Activated naive CD8-positive, alpha-beta T cell treated with anti-CD3 and anti-CD28 coated beads, Interleukin-2, amount 50 U/mL, for 24 hours (primary cell): ENCODE results near the gene SLC10A7.

ENCODE experiments used
- ATAC-seq: fragments of 150-1000 bp; cut with Tn5 transposase; one replicate; pipeline ENCODE4 v1.10.0; 2021
- DNase-seq: peaks from one replicate; pipeline ENCODE4 v3.0.0; 2021
- H3K27ac Mint-ChIP-seq: one replicate; pipeline ENCODE4 v1.8.0; 2021; ENCODE audit warnings: mild to moderate bottlenecking, mixed read lengths
- H3K27me3 Mint-ChIP-seq: one replicate; pipeline ENCODE4 v1.8.0; 2021; ENCODE audit warnings: mixed read lengths
- H3K36me3 Mint-ChIP-seq: one replicate; pipeline ENCODE4 v1.8.0; 2021; ENCODE audit warnings: low read depth, mixed read lengths
- H3K4me1 Mint-ChIP-seq: one replicate; pipeline ENCODE4 v1.8.0; 2021; ENCODE audit warnings: mixed read lengths
- H3K4me3 Mint-ChIP-seq: one replicate; pipeline ENCODE4 v1.8.0; 2021; ENCODE audit warnings: mild to moderate bottlenecking, moderate library complexity, mixed read lengths
- H3K9me3 Mint-ChIP-seq: one replicate; pipeline ENCODE4 v1.8.0; 2021; ENCODE audit warnings: mixed read lengths

Gene SLC10A7

DNA sequence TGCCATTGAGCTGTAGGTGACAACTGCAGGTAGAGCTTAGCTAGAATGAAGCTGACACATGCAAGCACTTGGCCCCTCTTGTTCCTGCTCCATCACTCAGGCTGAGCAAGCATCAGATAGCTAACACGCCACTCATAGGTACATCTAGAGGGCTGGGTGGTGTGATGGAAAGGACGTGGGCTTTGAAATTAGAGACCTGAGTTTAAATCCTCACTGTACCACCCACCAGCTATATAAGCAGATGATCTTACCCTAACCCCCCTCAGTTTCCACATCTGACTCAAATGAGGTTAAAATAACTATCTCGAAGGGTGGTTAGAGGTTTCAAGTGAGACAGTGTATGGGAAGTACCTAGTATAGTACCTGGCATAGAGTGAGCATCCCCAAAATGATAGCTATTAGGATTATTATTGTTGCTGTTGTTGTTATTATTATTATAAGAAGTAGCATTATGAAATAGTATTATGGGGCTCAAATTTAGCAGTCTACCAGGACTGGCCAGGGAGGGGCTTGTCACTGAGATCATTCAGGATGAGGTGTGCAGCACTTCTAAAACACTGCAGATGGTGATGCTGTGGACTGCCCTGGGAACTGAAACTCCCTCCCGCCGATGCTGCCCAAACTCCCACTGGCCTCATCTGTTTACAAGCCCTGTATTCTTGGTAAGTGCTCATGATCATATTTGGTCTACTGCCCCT is 248.4 kb downstream of the SLC10A7 start:
- Mint-ChIP-seq H3K4me3 (no peak overlapping the region), H3K36me3 (peaks cover 10% of the 10 kb centered on the region), H3K9me3 (no peaks in the 10 kb centered on the region), H3K27ac (peak overlapping the region; percentile 49), H3K4me1 (peaks cover 8% of the 10 kb centered on the region), H3K27me3 (no peaks in the 10 kb centered on the region)
- no peak for DNase-seq
- peak; percentile 94 for ATAC-seq

DNA sequence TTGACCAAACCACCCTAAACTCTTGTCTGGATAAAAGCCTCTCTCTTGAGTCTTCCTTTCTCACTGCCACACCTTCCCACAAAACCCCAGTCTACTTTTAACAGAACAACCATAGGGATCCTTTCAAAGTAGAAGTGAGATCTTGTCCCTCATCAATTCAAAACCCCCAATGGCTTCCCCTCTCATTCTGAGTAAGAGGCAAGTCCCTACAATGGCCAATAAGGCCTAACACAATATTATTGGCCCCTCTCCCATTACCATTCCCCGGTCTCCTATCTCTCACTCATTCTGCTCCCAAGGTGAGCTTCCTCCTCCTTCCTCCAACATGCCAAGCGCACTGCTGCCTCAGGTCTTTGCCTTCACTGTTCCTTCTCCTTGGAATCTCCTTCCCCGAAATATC is 250.3 kb downstream of the SLC10A7 start:
- Mint-ChIP-seq H3K4me1 (peaks cover 8% of the 10 kb centered on the region), H3K36me3 (peaks cover 10% of the 10 kb centered on the region), H3K27ac (no peak overlapping the region), H3K9me3 (no peaks in the 10 kb centered on the region), H3K4me3 (no peak overlapping the region), H3K27me3 (no peaks in the 10 kb centered on the region)
- ATAC-seq (no peak), DNase-seq (no peak)

- Mint-ChIP-seq H3K27ac (no peak overlapping the region), H3K4me3 (no peak overlapping the region), H3K27me3 (no peaks in the 10 kb centered on the region), H3K36me3 (peaks cover 10% of the 10 kb centered on the region), H3K4me1 (peaks cover 8% of the 10 kb centered on the region), H3K9me3 (no peaks in the 10 kb centered on the region)
- no peak for DNase-seq
- ATAC-seq = no peak
Observed at GRCh38 chr4:146269228-146269653, 252.5 kb downstream of the SLC10A7 start.

GRCh38 chr4:146267826-146268225 is 253.9 kb downstream of the SLC10A7 start:
- DNase-seq = no peak
- H3K4me3 Mint-ChIP-seq = no peak overlapping the region

DNA sequence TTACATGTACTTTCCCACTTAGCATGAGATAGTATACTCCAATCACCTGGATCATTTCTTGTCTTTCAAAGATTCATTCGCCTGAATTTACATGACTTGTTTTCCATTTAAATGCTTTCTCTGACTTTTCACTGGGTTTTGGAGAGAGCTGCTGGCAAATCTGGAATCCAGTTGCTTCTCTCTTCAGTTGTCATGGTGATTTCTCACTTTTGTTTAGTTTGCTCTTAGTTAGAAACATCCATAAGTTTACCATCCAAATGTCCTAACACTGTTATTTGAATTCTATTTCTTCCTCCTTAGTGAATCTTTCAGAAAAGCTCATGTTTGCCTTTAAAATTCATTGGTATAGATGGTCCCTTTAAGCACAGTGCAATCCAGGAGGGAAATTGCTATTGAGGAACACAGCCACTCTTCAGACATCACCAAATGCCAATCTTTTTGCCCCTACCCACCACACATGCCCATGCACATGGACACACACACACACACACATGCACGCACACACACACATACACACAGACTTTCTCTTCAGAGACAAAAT is 255.7 kb downstream of the SLC10A7 start:
- Mint-ChIP-seq H3K4me3 (no peak overlapping the region), H3K9me3 (no peaks in the 10 kb centered on the region), H3K36me3 (peaks cover 2% of the 10 kb centered on the region), H3K27me3 (no peaks in the 10 kb centered on the region), H3K4me1 (no peaks in the 10 kb centered on the region), H3K27ac (no peak overlapping the region)
- DNase-seq (no peak), ATAC-seq (no peak)

More at GRCh38 chr4:146267826-146268225, 253.9 kb downstream of the SLC10A7 start:
- no peak overlapping the region for H3K27ac Mint-ChIP-seq
- H3K27me3 Mint-ChIP-seq = no peaks in the 10 kb centered on the region
- H3K36me3 Mint-ChIP-seq = peaks cover 7% of the 10 kb centered on the region
- no peaks in the 10 kb centered on the region for H3K9me3 Mint-ChIP-seq
- no peak for ATAC-seq
- H3K4me1 Mint-ChIP-seq = no peaks in the 10 kb centered on the region

DNA sequence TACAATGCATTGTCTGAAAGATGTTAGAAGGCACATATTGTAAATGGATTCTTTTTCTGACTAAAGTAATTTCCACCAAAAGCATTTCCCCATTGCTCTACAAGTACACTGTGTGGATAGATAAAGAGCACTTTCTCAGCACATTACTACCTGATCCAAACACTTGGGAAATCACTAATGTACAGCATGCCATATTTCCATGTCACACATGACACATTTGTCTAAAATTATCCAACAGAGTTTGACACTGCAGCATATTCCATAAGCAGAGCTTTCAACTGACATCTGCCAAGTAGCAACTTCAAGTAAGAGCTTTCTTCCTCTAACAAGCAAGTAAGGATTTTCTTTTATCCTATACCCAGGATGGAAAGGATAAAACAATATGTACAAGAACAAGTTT is 257.9 kb downstream of the SLC10A7 start:
- no peaks in the 10 kb centered on the region for H3K4me1 Mint-ChIP-seq
- H3K27ac Mint-ChIP-seq = no peak overlapping the region
- peaks cover 4% of the 10 kb centered on the region for H3K36me3 Mint-ChIP-seq
- ATAC-seq (no peak), DNase-seq (no peak)
- no peaks in the 10 kb centered on the region for H3K9me3 Mint-ChIP-seq
- no peaks in the 10 kb centered on the region for H3K27me3 Mint-ChIP-seq
- no peak overlapping the region for H3K4me3 Mint-ChIP-seq

GRCh38 chr4:146261041-146261440 is 260.7 kb downstream of the SLC10A7 start:
- no peak for DNase-seq
- no peak overlapping the region for H3K4me3 Mint-ChIP-seq
- H3K4me1 Mint-ChIP-seq = no peaks in the 10 kb centered on the region
- no peaks in the 10 kb centered on the region for H3K9me3 Mint-ChIP-seq
- H3K27me3 Mint-ChIP-seq = no peaks in the 10 kb centered on the region
- peaks cover 4% of the 10 kb centered on the region for H3K36me3 Mint-ChIP-seq
- H3K27ac Mint-ChIP-seq = no peak overlapping the region
- ATAC-seq = no peak

GRCh38 chr4:146260521-146260920 is 261.2 kb downstream of the SLC10A7 start:
- H3K27me3 Mint-ChIP-seq = no peaks in the 10 kb centered on the region
- DNase-seq (no peak), ATAC-seq (no peak)
- H3K9me3 Mint-ChIP-seq = no peaks in the 10 kb centered on the region
- H3K4me3 Mint-ChIP-seq = no peak overlapping the region
- peaks cover 4% of the 10 kb centered on the region for H3K36me3 Mint-ChIP-seq
- H3K27ac Mint-ChIP-seq = no peak overlapping the region
- H3K4me1 Mint-ChIP-seq = no peaks in the 10 kb centered on the region

DNA sequence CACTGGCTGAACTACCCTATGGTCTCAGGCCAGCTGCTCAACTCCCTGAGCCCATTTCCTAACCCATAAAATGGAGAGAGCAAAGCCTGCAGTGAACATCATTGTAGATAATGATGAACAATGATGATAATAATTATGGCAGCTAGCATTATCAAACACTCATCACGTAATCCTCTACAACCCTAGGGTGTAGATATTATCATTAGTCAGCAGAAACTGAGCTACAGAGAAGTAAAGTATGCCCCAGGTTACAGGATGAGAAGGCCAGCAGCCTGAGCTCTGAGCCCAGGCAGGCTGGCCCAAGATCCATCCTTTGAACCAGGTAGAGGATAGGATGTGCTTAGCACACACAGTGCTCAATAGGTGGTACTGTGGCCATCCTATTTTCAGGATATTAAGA is 264.2 kb downstream of the SLC10A7 start:
- ATAC-seq (no peak), DNase-seq (no peak)
- Mint-ChIP-seq H3K9me3 (no peaks in the 10 kb centered on the region), H3K27ac (no peak overlapping the region), H3K36me3 (peaks cover 3% of the 10 kb centered on the region), H3K4me1 (no peaks in the 10 kb centered on the region), H3K4me3 (no peak overlapping the region), H3K27me3 (no peaks in the 10 kb centered on the region)

DNA sequence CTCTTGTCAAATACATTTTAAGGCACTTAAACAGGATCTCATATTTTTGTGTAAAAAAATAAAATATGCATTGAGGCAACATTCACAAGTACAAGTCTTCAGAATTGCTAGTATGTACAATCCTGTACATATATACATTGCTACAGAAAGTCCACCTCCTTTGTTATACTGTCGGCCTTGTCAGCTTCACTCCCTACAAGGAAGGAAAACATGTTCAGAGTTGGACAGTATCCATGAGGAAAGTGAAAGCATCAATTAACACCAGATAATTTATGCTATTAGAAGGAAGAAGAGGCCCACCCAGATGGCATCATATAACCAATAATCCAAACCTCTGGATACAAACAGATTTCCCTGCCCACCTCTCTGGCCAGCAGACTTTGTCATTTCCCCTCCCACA is 265.4 kb downstream of the SLC10A7 start:
- Mint-ChIP-seq H3K4me1 (no peaks in the 10 kb centered on the region), H3K9me3 (no peaks in the 10 kb centered on the region), H3K36me3 (peaks cover 3% of the 10 kb centered on the region), H3K27ac (no peak overlapping the region), H3K27me3 (no peaks in the 10 kb centered on the region), H3K4me3 (no peak overlapping the region)
- DNase-seq = no peak
- no peak for ATAC-seq

GRCh38 chr4:146255874-146256273 is 265.9 kb downstream of the SLC10A7 start:
- Mint-ChIP-seq H3K4me3 (no peak overlapping the region), H3K36me3 (peaks cover 3% of the 10 kb centered on the region), H3K9me3 (no peaks in the 10 kb centered on the region), H3K27ac (no peak overlapping the region), H3K4me1 (no peaks in the 10 kb centered on the region), H3K27me3 (no peaks in the 10 kb centered on the region)
- ATAC-seq (no peak), DNase-seq (no peak)

GRCh38 chr4:146255463-146255862 is 266.3 kb downstream of the SLC10A7 start:
- Mint-ChIP-seq H3K4me1 (no peaks in the 10 kb centered on the region), H3K27ac (no peak overlapping the region), H3K9me3 (no peaks in the 10 kb centered on the region), H3K4me3 (no peak overlapping the region), H3K36me3 (peaks cover 3% of the 10 kb centered on the region), H3K27me3 (no peaks in the 10 kb centered on the region)
- DNase-seq (no peak), ATAC-seq (no peak)

GRCh38 chr4:146252969-146253611 is 268.6 kb downstream of the SLC10A7 start:
- Mint-ChIP-seq H3K4me3 (no peak overlapping the region), H3K36me3 (no peaks in the 10 kb centered on the region), H3K9me3 (no peaks in the 10 kb centered on the region), H3K27ac (no peak overlapping the region), H3K4me1 (no peaks in the 10 kb centered on the region), H3K27me3 (no peaks in the 10 kb centered on the region)
- DNase-seq = no peak
- ATAC-seq = no peak

DNA sequence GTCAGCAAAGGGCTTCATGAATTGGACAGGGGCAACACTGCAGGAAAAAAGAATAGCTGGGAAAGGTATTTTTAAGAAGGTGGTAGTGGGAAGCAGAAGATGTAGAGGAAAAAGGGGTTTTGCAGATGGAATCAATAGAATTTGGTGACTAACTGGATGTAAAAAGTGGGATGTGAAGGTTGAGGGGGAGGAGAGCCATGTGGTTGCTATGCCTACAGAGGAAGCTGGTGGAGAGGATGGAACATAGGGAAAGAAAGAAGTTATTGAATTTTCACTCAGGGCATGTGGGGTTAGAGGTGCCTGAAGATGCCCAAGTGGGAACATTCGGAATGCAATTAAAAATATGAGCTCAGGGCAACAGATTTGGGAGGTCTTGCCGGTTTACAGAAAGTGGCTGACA is 274.4 kb downstream of the SLC10A7 start:
- H3K4me3 Mint-ChIP-seq = no peak overlapping the region

GRCh38 chr4:146246381-146246780 is 275.4 kb downstream of the SLC10A7 start:
- no peak for ATAC-seq
- no peaks in the 10 kb centered on the region for H3K27me3 Mint-ChIP-seq
- DNase-seq = no peak
- H3K4me1 Mint-ChIP-seq = peaks cover 48% of the 10 kb centered on the region
- no peak overlapping the region for H3K4me3 Mint-ChIP-seq
- H3K27ac Mint-ChIP-seq = peak overlapping the region; percentile 72
- no peaks in the 10 kb centered on the region for H3K36me3 Mint-ChIP-seq
- peaks cover 4% of the 10 kb centered on the region for H3K9me3 Mint-ChIP-seq

More for the DNA sequence above, 274.4 kb downstream of the SLC10A7 start:
- ATAC-seq = no peak
- Mint-ChIP-seq H3K27me3 (no peaks in the 10 kb centered on the region), H3K9me3 (peaks cover 4% of the 10 kb centered on the region), H3K4me1 (peaks cover 42% of the 10 kb centered on the region), H3K27ac (no peak overlapping the region), H3K36me3 (no peaks in the 10 kb centered on the region)
- no peak for DNase-seq
